NT2/D1 (cell line): ENCODE data around the gene SCN3B.

Experiments used
- SUZ12 ChIP-seq: IDR thresholded peaks from 2 replicates; pipeline ENCODE4 v1.6.1; 2011; ENCODE audit not compliant: insufficient read length, insufficient read depth; ENCODE audit errors: extremely low read depth
- YY1 ChIP-seq: IDR thresholded peaks from 2 replicates; pipeline ENCODE4 v1.6.1; 2011; ENCODE audit not compliant: insufficient read length, insufficient read depth
- ZNF274 ChIP-seq: IDR thresholded peaks from 2 replicates; pipeline ENCODE4 v1.6.1; 2011; ENCODE audit warnings: mild to moderate bottlenecking, low read depth, low read length

DNA sequence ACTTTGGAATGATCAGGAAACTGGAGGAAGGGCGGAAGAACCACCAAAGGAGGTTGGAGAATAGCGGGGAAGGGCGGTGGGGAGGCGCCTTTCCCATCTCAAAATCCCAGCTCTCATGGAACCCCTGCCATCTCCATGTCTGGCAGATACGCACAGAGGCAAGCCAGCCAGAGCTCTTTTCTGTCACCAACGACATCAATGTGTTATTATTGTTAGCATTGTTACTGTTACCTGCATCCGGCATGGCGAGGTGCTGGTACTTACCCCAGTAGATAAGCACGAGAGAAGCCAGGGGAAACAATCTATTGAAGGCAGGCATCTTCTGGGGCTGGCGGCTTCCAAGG lies 969 bp downstream of the SCN3B start:
- TF ChIP-seq ZNF274 (no peak), YY1 (no peak), SUZ12 (peak; percentile 51)
